ENCODE measurements around the gene IGFL4.

Gene IGFL4

GRCh38 chr19:45994456-45994997 is 46.3 kb downstream of the IGFL4 start:
- no peak overlapping the region for H3K27ac ChIP-seq (ENCODE audit: low read depth, low read length)

GRCh38 chr19:45990113-45990728 is 50.6 kb downstream of the IGFL4 start:
- H3K27ac ChIP-seq (ENCODE audit: low read depth, low read length), result no peak overlapping the region
- no peaks in the 10 kb centered on the region for H3K36me3 ChIP-seq (ENCODE audit: control insufficient read depth, insufficient read depth, low read length)
- H3K27me3 ChIP-seq (ENCODE audit: control insufficient read depth, insufficient read depth, low read length), result no peaks in the 10 kb centered on the region
- no peak overlapping the region for H3K4me3 ChIP-seq (ENCODE audit: low read length)
- no peaks in the 10 kb centered on the region for H3K4me1 ChIP-seq (ENCODE audit: control insufficient read depth, insufficient read depth, low read length)
- no peak overlapping the region for H3K9ac ChIP-seq (ENCODE audit: low read length)

More at GRCh38 chr19:45994456-45994997, 46.3 kb downstream of the IGFL4 start:
- Histone ChIP-seq H3K36me3 (ENCODE audit: control insufficient read depth, insufficient read depth, low read length) (peaks cover 5% of the 10 kb centered on the region), H3K4me1 (ENCODE audit: control insufficient read depth, insufficient read depth, low read length) (peaks cover 6% of the 10 kb centered on the region), H3K27me3 (ENCODE audit: control insufficient read depth, insufficient read depth, low read length) (no peaks in the 10 kb centered on the region), H3K4me3 (ENCODE audit: low read length) (peak overlapping the region; percentile 74), H3K9ac (ENCODE audit: low read length) (no peak overlapping the region)

All from rectal smooth muscle tissue (tissue), 1 donor.